ENCODE measurements around the gene FUT2.
"Not testable (repeated sequence)": the region's sequence is repeated elsewhere in the genome, so short reads cannot be mapped to it uniquely, and the experiment has no call there.

FUT2 gene

GRCh38 chr19:48681127-48681470 lies 14.7 kb upstream of the FUT2 start:
- Histone ChIP-seq H3K4me1 (ENCODE audit: control insufficient read depth, insufficient read depth, low read length) (no peaks in the 10 kb centered on the region), H3K9me3 (ENCODE audit: control insufficient read depth in 2 of 2, low read length in 2 of 2) (no peaks in the 10 kb centered on the region), H3K27ac (ENCODE audit: low read length) (no peak overlapping the region), H3K36me3 (ENCODE audit: control insufficient read depth in 2 of 2, insufficient read depth in 2 of 2, low read length in 2 of 2) (no peaks in the 10 kb centered on the region), H3K27me3 (ENCODE audit: control insufficient read depth in 1 of 2, insufficient read depth in 2 of 2, low read length in 2 of 2) (no peaks in the 10 kb centered on the region), H3K4me3 (ENCODE audit: low read length in 2 of 2) (no peak overlapping the region), H3K9ac (ENCODE audit: low read length in 2 of 2) (no peak overlapping the region)

DNA sequence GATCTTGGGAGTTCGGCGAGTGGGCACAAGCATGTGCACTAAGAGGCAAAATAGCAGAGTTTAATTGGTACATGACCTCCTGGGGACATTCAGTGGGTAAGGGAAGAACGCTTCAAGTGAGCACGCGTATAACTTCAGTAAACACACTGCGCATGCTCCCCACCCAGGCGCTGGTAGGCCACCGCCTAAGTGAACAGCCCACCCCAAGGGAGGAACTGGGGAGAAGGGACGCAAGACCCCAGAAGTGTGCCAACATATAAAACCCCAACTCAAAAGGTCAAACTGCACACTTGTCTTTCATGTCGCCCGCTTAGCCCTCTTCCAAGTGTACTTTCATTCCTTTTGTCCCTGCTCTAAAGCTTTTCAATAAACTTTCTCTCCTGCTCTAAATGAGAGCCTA lies 12.4 kb upstream of the FUT2 start:
- Histone ChIP-seq H3K27me3 (ENCODE audit: control insufficient read depth in 1 of 2, insufficient read depth in 2 of 2, low read length in 2 of 2) (no peaks in the 10 kb centered on the region), H3K27ac (ENCODE audit: low read length) (no peak overlapping the region), H3K9ac (ENCODE audit: low read length in 2 of 2) (peak overlapping the region in 1 of 2 donors; percentile 29), H3K9me3 (ENCODE audit: control insufficient read depth in 2 of 2, low read length in 2 of 2) (no peaks in the 10 kb centered on the region), H3K36me3 (ENCODE audit: control insufficient read depth in 2 of 2, insufficient read depth in 2 of 2, low read length in 2 of 2) (no peaks in the 10 kb centered on the region), H3K4me1 (ENCODE audit: control insufficient read depth, insufficient read depth, low read length) (no peaks in the 10 kb centered on the region), H3K4me3 (ENCODE audit: low read length in 2 of 2) (peak overlapping the region in 1 of 2 donors; percentile 55)

DNA sequence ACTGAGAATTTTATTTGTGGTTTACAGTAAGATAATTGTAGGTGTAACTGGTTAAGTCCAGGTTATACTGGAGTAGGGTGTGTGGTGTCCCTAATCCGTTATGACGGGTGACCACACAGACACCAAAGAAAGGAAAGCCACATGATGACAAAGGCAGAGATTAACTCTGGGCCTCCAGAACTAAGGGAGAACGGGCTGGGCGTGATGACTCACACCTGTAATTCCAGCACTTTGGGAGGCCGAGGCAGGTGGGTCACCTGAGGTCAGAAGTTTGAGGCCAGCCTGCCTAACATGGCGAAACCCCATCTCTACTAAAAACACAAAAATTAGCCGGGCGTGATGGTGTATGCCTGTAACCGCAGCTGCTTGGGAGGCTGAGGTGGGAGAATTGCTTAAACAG lies 10.2 kb upstream of the FUT2 start:
- Histone ChIP-seq H3K36me3 (ENCODE audit: control insufficient read depth in 2 of 2, insufficient read depth in 2 of 2, low read length in 2 of 2) (no peaks in the 10 kb centered on the region), H3K27me3 (ENCODE audit: control insufficient read depth in 1 of 2, insufficient read depth in 2 of 2, low read length in 2 of 2) (no peaks in the 10 kb centered on the region), H3K4me1 (ENCODE audit: control insufficient read depth, insufficient read depth, low read length) (no peaks in the 10 kb centered on the region), H3K4me3 (ENCODE audit: low read length in 2 of 2) (no peak overlapping the region), H3K9me3 (ENCODE audit: control insufficient read depth in 2 of 2, low read length in 2 of 2) (no peaks in the 10 kb centered on the region), H3K9ac (ENCODE audit: low read length in 2 of 2) (no peak overlapping the region), H3K27ac (ENCODE audit: low read length) (no peak overlapping the region)

- Histone ChIP-seq H3K27me3 (ENCODE audit: control insufficient read depth in 1 of 2, insufficient read depth in 2 of 2, low read length in 2 of 2) (no peaks in the 10 kb centered on the region), H3K27ac (ENCODE audit: low read length) (no peak overlapping the region), H3K9ac (ENCODE audit: low read length in 2 of 2) (no peak overlapping the region), H3K4me3 (ENCODE audit: low read length in 2 of 2) (no peak overlapping the region), H3K36me3 (ENCODE audit: control insufficient read depth in 2 of 2, insufficient read depth in 2 of 2, low read length in 2 of 2) (no peaks in the 10 kb centered on the region), H3K4me1 (ENCODE audit: control insufficient read depth, insufficient read depth, low read length) (no peaks in the 10 kb centered on the region), H3K9me3 (ENCODE audit: control insufficient read depth in 2 of 2, low read length in 2 of 2) (no peaks in the 10 kb centered on the region)
These were observed 9.7 kb upstream of the FUT2 start for GRCh38 chr19:48686088-48686487.

GRCh38 chr19:48686637-48687036 lies 9.1 kb upstream of the FUT2 start:
- H3K27me3 ChIP-seq (ENCODE audit: control insufficient read depth in 1 of 2, insufficient read depth in 2 of 2, low read length in 2 of 2); H3K27ac ChIP-seq (ENCODE audit: low read length); H3K4me1 ChIP-seq (ENCODE audit: control insufficient read depth, insufficient read depth, low read length); H3K36me3 ChIP-seq (ENCODE audit: control insufficient read depth in 2 of 2, insufficient read depth in 2 of 2, low read length in 2 of 2); H3K4me3 ChIP-seq (ENCODE audit: low read length in 2 of 2); H3K9me3 ChIP-seq (ENCODE audit: control insufficient read depth in 2 of 2, low read length in 2 of 2); H3K9ac ChIP-seq (ENCODE audit: low read length in 2 of 2): not testable (repeated sequence)

DNA sequence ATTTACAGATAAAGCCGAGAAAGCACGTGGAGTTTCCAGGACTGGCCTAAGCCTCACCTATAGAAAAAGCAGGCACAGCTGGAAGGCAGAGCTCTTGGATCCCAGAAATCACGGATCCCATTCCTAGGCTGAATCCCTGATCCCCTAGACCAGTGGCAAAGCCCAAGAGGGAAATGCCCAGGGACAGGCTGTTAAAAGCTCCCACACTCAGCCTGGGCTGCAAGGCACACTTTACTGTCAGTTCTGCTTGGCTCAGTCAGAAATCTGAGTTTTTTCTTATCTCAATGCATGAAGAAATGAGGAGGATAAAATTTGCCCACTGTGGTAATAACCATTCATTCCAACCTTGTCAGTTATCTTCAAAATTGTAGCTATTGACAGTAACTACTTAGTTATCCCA lies 8.0 kb upstream of the FUT2 start:
- no peak overlapping the region for H3K4me3 ChIP-seq (ENCODE audit: low read length in 2 of 2)
- H3K36me3 ChIP-seq (ENCODE audit: control insufficient read depth in 2 of 2, insufficient read depth in 2 of 2, low read length in 2 of 2) = no peaks in the 10 kb centered on the region
- H3K4me1 ChIP-seq (ENCODE audit: control insufficient read depth, insufficient read depth, low read length) = no peaks in the 10 kb centered on the region
- H3K9me3 ChIP-seq (ENCODE audit: control insufficient read depth in 2 of 2, low read length in 2 of 2) = no peaks in the 10 kb centered on the region
- H3K27me3 ChIP-seq (ENCODE audit: control insufficient read depth in 1 of 2, insufficient read depth in 2 of 2, low read length in 2 of 2) = no peaks in the 10 kb centered on the region
- no peak overlapping the region for H3K27ac ChIP-seq (ENCODE audit: low read length)
- H3K9ac ChIP-seq (ENCODE audit: low read length in 2 of 2) = no peak overlapping the region

GRCh38 chr19:48689449-48689848 lies 6.3 kb upstream of the FUT2 start:
- no peak overlapping the region for H3K9ac ChIP-seq (ENCODE audit: low read length in 2 of 2)
- H3K4me3 ChIP-seq (ENCODE audit: low read length in 2 of 2) = no peak overlapping the region
- no peak overlapping the region for H3K27ac ChIP-seq (ENCODE audit: low read length)
- no peaks in the 10 kb centered on the region for H3K36me3 ChIP-seq (ENCODE audit: control insufficient read depth in 2 of 2, insufficient read depth in 2 of 2, low read length in 2 of 2)
- H3K9me3 ChIP-seq (ENCODE audit: control insufficient read depth in 2 of 2, low read length in 2 of 2) = no peaks in the 10 kb centered on the region
- no peaks in the 10 kb centered on the region for H3K27me3 ChIP-seq (ENCODE audit: control insufficient read depth in 1 of 2, insufficient read depth in 2 of 2, low read length in 2 of 2)
- H3K4me1 ChIP-seq (ENCODE audit: control insufficient read depth, insufficient read depth, low read length) = no peaks in the 10 kb centered on the region

DNA sequence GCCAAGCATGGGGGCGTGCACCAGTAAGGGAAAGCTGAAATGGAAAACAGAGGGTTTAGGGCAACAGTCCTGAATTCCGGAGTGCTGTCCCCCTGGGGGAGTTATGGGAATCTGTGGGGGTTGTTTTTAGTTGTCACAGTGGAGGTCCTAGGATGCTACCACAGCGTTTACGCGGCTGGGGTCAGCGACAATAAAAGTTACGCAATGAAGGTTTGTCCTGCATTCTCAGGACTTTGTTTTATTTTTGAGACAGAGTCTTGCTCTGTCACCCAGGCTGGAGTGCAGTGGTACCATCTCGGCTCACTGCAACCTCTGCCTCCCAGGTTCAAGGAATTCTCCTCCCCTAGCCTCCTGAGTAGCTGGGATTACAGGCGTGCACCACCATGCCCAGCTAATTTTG lies 2.1 kb upstream of the FUT2 start:
- H3K4me1 ChIP-seq (ENCODE audit: control insufficient read depth, insufficient read depth, low read length); H3K27ac ChIP-seq (ENCODE audit: low read length); H3K4me3 ChIP-seq (ENCODE audit: low read length in 2 of 2); H3K36me3 ChIP-seq (ENCODE audit: control insufficient read depth in 2 of 2, insufficient read depth in 2 of 2, low read length in 2 of 2); H3K9ac ChIP-seq (ENCODE audit: low read length in 2 of 2); H3K9me3 ChIP-seq (ENCODE audit: control insufficient read depth in 2 of 2, low read length in 2 of 2): not testable (repeated sequence)
- H3K27me3 ChIP-seq (ENCODE audit: control insufficient read depth in 1 of 2, insufficient read depth in 2 of 2, low read length in 2 of 2) = peaks cover 16 to 20% of the 10 kb centered on the region in 2 donors

- no peak overlapping the region for H3K27ac ChIP-seq (ENCODE audit: low read length)
- no peaks in the 10 kb centered on the region for H3K9me3 ChIP-seq (ENCODE audit: control insufficient read depth in 2 of 2, low read length in 2 of 2)
- H3K27me3 ChIP-seq (ENCODE audit: control insufficient read depth in 1 of 2, insufficient read depth in 2 of 2, low read length in 2 of 2) = peaks cover 16 to 23% of the 10 kb centered on the region in 2 donors
- H3K36me3 ChIP-seq (ENCODE audit: control insufficient read depth in 2 of 2, insufficient read depth in 2 of 2, low read length in 2 of 2) = no peaks in the 10 kb centered on the region
- H3K4me3 ChIP-seq (ENCODE audit: low read length in 2 of 2) = peak overlapping the region in 1 of 2 donors; percentile 8
- no peaks in the 10 kb centered on the region for H3K4me1 ChIP-seq (ENCODE audit: control insufficient read depth, insufficient read depth, low read length)
- no peak overlapping the region for H3K9ac ChIP-seq (ENCODE audit: low read length in 2 of 2)
These were observed 711 bp downstream of the FUT2 start for GRCh38 chr19:48696353-48697010.

- Histone ChIP-seq H3K4me1 (ENCODE audit: control insufficient read depth, insufficient read depth, low read length) (no peaks in the 10 kb centered on the region), H3K9ac (ENCODE audit: low read length in 2 of 2) (no peak overlapping the region), H3K36me3 (ENCODE audit: control insufficient read depth in 2 of 2, insufficient read depth in 2 of 2, low read length in 2 of 2) (no peaks in the 10 kb centered on the region), H3K4me3 (ENCODE audit: low read length in 2 of 2) (no peak overlapping the region), H3K9me3 (ENCODE audit: control insufficient read depth in 2 of 2, low read length in 2 of 2) (no peaks in the 10 kb centered on the region), H3K27ac (ENCODE audit: low read length) (no peak overlapping the region), H3K27me3 (ENCODE audit: control insufficient read depth in 1 of 2, insufficient read depth in 2 of 2, low read length in 2 of 2) (peaks cover 16 to 23% of the 10 kb centered on the region in 2 donors)
These were observed 2.3 kb downstream of the FUT2 start for GRCh38 chr19:48698046-48698445.

DNA sequence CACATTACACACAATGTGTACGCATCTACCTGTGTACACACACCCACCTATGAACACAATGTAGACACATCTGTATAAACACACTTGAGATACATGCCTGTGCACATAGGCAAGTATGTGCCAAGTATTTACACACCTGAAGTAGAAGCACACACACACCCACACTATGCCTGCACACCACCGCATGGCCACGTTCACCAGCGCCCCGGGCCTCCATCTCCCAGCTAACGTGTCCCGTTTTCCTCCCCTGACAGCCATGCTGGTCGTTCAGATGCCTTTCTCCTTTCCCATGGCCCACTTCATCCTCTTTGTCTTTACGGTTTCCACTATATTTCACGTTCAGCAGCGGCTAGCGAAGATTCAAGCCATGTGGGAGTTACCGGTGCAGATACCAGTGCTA lies 6.9 kb downstream of the FUT2 start:
- no peaks in the 10 kb centered on the region for H3K9me3 ChIP-seq (ENCODE audit: control insufficient read depth in 2 of 2, low read length in 2 of 2)
- H3K27me3 ChIP-seq (ENCODE audit: control insufficient read depth in 1 of 2, insufficient read depth in 2 of 2, low read length in 2 of 2) = peaks cover 3 to 7% of the 10 kb centered on the region in 2 donors
- H3K9ac ChIP-seq (ENCODE audit: low read length in 2 of 2) = no peak overlapping the region
- H3K4me1 ChIP-seq (ENCODE audit: control insufficient read depth, insufficient read depth, low read length) = no peaks in the 10 kb centered on the region
- H3K27ac ChIP-seq (ENCODE audit: low read length) = no peak overlapping the region
- peaks cover 0 to 5% of the 10 kb centered on the region in 2 donors for H3K36me3 ChIP-seq (ENCODE audit: control insufficient read depth in 2 of 2, insufficient read depth in 2 of 2, low read length in 2 of 2)
- H3K4me3 ChIP-seq (ENCODE audit: low read length in 2 of 2) = no peak overlapping the region

All from stomach smooth muscle (tissue), 2 donors.